Uterus (tissue), 2 donors: ENCODE results near the gene FBLN1.

ENCODE experiments used
- POLR2A ChIP-seq, 2 donors: fragments of 450-650 bp; IDR thresholded peaks; one replicate each; pipeline ENCODE4 v1.6.1; 2016; ENCODE audit warnings: antibody characterized with exemption in 2 of 2, mild to moderate bottlenecking in 1 of 2, moderate library complexity in 1 of 2
- TF ChIP-seq, protein P1 (sequence below), 4 experiments: fragments of 200-600 bp in 2 of 4; fragments of 450-650 bp in 2 of 4; sonication (generic) in 2 of 4; IDR thresholded peaks; one replicate each; pipeline ENCODE4 v1.5.1; 2016 to 2019; ENCODE audit warnings: antibody characterized with exemption in 4 of 4, mild to moderate bottlenecking in 2 of 4, moderate library complexity in 1 of 4

DNA sequence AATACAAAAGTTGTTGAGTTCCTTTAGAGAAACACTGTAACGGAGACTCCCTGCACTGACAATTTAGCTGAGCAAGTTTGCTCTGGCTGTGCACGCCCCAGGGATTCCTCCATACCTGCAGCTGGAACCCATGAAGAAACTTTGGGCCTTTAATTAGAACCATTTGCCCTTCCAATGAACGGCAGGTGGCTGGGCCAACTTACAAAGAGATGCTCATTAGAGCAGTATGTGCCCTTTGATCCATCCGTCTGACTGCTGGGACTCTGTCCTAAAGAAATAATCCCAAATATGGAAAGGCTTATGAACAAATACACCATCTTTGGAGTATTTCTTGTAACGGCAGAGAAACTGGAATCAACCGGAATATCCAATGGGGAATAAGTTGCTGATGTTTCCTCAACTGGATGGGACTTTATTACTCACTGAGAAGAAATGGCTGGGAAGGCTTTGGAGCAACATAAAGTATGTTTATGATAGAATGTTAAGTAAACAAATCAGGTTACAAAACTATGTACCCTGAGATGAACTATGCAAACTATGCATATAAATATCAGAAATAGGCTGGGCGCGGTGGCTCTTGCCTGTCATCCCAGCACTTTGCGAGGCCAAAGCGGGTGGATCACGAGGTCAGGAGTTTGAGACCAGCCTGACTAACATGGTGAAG, 24.4 kb upstream of the FBLN1 start:
- TF ChIP-seq, protein P1, sequence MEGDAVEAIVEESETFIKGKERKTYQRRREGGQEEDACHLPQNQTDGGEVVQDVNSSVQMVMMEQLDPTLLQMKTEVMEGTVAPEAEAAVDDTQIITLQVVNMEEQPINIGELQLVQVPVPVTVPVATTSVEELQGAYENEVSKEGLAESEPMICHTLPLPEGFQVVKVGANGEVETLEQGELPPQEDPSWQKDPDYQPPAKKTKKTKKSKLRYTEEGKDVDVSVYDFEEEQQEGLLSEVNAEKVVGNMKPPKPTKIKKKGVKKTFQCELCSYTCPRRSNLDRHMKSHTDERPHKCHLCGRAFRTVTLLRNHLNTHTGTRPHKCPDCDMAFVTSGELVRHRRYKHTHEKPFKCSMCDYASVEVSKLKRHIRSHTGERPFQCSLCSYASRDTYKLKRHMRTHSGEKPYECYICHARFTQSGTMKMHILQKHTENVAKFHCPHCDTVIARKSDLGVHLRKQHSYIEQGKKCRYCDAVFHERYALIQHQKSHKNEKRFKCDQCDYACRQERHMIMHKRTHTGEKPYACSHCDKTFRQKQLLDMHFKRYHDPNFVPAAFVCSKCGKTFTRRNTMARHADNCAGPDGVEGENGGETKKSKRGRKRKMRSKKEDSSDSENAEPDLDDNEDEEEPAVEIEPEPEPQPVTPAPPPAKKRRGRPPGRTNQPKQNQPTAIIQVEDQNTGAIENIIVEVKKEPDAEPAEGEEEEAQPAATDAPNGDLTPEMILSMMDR (IDR thresholded peaks at IDR 0.05): no peak
- TF ChIP-seq POLR2A (IDR thresholded peaks at IDR 0.05): no peak
